K562 (cell line): ENCODE data around the gene USP15. TPM values are rescaled to one million over a fixed set of nuclear protein-coding genes. Genes with fewer than 3 reads are reported as not detected.

Source experiments
- ARID1B ChIP-seq: fragments of 450-650 bp; IDR thresholded peaks from 2 replicates; pipeline ENCODE4 v1.6.1; 2016; ENCODE audit warnings: antibody characterized with exemption, mild to moderate bottlenecking, inconsistent platforms
- ASH1L ChIP-seq: fragments of 450-650 bp; IDR thresholded peaks from 2 replicates; pipeline ENCODE4 v1.6.1; 2018; ENCODE audit warnings: borderline replicate concordance, mild to moderate bottlenecking, low read depth; ENCODE audit not compliant: partially characterized antibody
- CBX2 ChIP-seq: fragments of 200-600 bp; sonication (generic); IDR thresholded peaks from one replicate; pipeline ENCODE4 v1.6.1; 2012; ENCODE audit warnings: mild to moderate bottlenecking, low read length, inconsistent platforms; ENCODE audit not compliant: insufficient read depth, poor library complexity, severe bottlenecking
- CUX1 ChIP-seq: fragments of 200-800 bp; sonication (Bioruptor generic); IDR thresholded peaks from 2 replicates; pipeline ENCODE4 v1.6.1; 2016; ENCODE audit warnings: missing genetic modification characterization, missing compliant biosample characterization
- HNRNPH1 ChIP-seq: fragments of 200-400 bp; formaldehyde crosslinking; optimal IDR thresholded peaks from 2 replicates; pipeline ENCODE3; 2017; ENCODE audit warnings: low read depth, mild to moderate bottlenecking, low read length, moderate library complexity
- MTA3 ChIP-seq: fragments of 450-650 bp; formaldehyde crosslinking; IDR thresholded peaks from 2 replicates; pipeline ENCODE4 v1.6.1; 2017; ENCODE audit warnings: mild to moderate bottlenecking, borderline replicate concordance
- PHB2 ChIP-seq: fragments of 450-650 bp; IDR thresholded peaks from 2 replicates; pipeline ENCODE4 v1.6.1; 2017; ENCODE audit warnings: low read depth
- POLR2A ChIP-seq: fragments of 450-650 bp; conservative IDR thresholded peaks from 2 replicates; pipeline ENCODE4 v1.6.1; 2016
- SRSF9 ChIP-seq: fragments of 200-400 bp; formaldehyde crosslinking; IDR thresholded peaks from 2 replicates; pipeline ENCODE4 v1.6.1; 2017; ENCODE audit warnings: low read depth, low read length, borderline replicate concordance
- ZNF408 ChIP-seq: fragments of 250-450 bp; sonication (Bioruptor Pico); IDR thresholded peaks from 2 replicates; pipeline ENCODE4 v1.4.0; 2020; ENCODE audit warnings: low read depth, mild to moderate bottlenecking, moderate library complexity
- polyA plus RNA-seq, 8 experiments: library from polyadenylated mRNA; depleted of rRNA in 4 of 8; stranded (reverse) in 5 of 8; unstranded in 3 of 8; fragments of >200 nt; fragmentation: Nextera tagmentation in 2 of 8; fragmentation: Illumina TruSeq in 1 of 8; extraction: Ambion mirVana in 2 of 8; extraction: Trizol in 1 of 8; gene quantifications; 2 replicates each; pipeline versions ENCODE4 v1.2.1 to v1.2.3, GENCODE V29; 2011 to 2014; ENCODE audit warnings: inconsistent platforms in 1 of 8, missing spikeins in 1 of 8
- total RNA-seq, 7 experiments: library from RNA; depleted of rRNA in 6 of 7; stranded (reverse); fragments of >200 nt in 6 of 7; fragmentation: Illumina TruSeq in 2 of 7; extraction: Trizol in 2 of 7; gene quantifications; 2 replicates each; pipeline versions ENCODE4 v1.2.1 to v1.2.3, GENCODE V29; 2011 to 2021; ENCODE audit warnings: low replicate concordance in 1 of 7
- TF ChIP-seq, protein P1 (sequence below), 2 experiments: IDR thresholded peaks in 1 of 2; conservative IDR thresholded peaks in 1 of 2; 2 replicates each; pipeline ENCODE4 v1.6.1; 2016; ENCODE audit warnings: low read depth in 2 of 2, mild to moderate bottlenecking in 1 of 2, missing compliant biosample characterization in 1 of 2, missing genetic modification characterization in 1 of 2, moderate library complexity in 1 of 2
- TF ChIP-seq, protein P2 (sequence below), 2 experiments: IDR thresholded peaks; 2 replicates each; pipeline ENCODE4 v1.6.1; 2012; ENCODE audit warnings: improper control_type of control experiment in 2 of 2, low read depth in 2 of 2, low read length in 2 of 2, borderline replicate concordance in 1 of 2

Gene USP15
- total and polyA plus RNA-seq, 9 of the 15 experiments (the other 6 are each of a cell fraction or from before 2014, with no cell fraction given): 140 to 272 (median 182) TPM

- TF ChIP-seq, protein P1, sequence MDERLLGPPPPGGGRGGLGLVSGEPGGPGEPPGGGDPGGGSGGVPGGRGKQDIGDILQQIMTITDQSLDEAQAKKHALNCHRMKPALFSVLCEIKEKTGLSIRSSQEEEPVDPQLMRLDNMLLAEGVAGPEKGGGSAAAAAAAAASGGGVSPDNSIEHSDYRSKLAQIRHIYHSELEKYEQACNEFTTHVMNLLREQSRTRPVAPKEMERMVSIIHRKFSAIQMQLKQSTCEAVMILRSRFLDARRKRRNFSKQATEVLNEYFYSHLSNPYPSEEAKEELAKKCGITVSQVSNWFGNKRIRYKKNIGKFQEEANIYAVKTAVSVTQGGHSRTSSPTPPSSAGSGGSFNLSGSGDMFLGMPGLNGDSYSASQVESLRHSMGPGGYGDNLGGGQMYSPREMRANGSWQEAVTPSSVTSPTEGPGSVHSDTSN (CRISPR knock-in tag; IDR thresholded peaks at IDR 0.05; ENCODE audit: low read depth): no peak
- TF ChIP-seq, protein P1 (tag; conservative IDR thresholded peaks at IDR 0.05; ENCODE audit: low read depth): peak; percentile 53
- TF ChIP-seq HNRNPH1 (no peak), MTA3 (no peak), PHB2 (peak; percentile 63), ASH1L (peak; percentile 7), POLR2A (no peak), ARID1B (peak; percentile 96), CBX2 (no peak), SRSF9 (no peak), CUX1 (CRISPR knock-in tag) (no peak), ZNF408 (no peak)
- TF ChIP-seq, protein P2, sequence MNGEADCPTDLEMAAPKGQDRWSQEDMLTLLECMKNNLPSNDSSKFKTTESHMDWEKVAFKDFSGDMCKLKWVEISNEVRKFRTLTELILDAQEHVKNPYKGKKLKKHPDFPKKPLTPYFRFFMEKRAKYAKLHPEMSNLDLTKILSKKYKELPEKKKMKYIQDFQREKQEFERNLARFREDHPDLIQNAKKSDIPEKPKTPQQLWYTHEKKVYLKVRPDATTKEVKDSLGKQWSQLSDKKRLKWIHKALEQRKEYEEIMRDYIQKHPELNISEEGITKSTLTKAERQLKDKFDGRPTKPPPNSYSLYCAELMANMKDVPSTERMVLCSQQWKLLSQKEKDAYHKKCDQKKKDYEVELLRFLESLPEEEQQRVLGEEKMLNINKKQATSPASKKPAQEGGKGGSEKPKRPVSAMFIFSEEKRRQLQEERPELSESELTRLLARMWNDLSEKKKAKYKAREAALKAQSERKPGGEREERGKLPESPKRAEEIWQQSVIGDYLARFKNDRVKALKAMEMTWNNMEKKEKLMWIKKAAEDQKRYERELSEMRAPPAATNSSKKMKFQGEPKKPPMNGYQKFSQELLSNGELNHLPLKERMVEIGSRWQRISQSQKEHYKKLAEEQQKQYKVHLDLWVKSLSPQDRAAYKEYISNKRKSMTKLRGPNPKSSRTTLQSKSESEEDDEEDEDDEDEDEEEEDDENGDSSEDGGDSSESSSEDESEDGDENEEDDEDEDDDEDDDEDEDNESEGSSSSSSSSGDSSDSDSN (IDR thresholded peaks at IDR 0.05; ENCODE audit: borderline replicate concordance in 1 of 2, low read depth in 2 of 2, low read length in 2 of 2): no peak
These were observed 28.0 kb upstream of the USP15 start (continued) for GRCh38 chr12:62232143-62232729.
